ENCODE data around the gene CNNM1. TPM values are rescaled to one million over a fixed set of nuclear protein-coding genes. Genes with fewer than 3 reads are reported as not detected.

CNNM1 gene
- total RNA-seq, 1 donor from 2014 or later, result 0.56 TPM

- H3K4me1 Mint-ChIP-seq, result no peaks in the 10 kb centered on the region
- Histone ChIP-seq H3K9me3 (ENCODE audit: low read depth) (no peaks in the 10 kb centered on the region), H3F3A (ENCODE audit: low read depth) (no peaks in the 10 kb centered on the region), H2AFZ (replicated peaks) (no peak overlapping the region), H3K27me3 (peaks cover 10% of the 10 kb centered on the region), H3K4me2 (no peak overlapping the region), H3K27ac (no peak overlapping the region), H3K79me2 (ENCODE audit: low read depth) (no peaks in the 10 kb centered on the region), H3K9ac (no peak overlapping the region), H4K20me1 (ENCODE audit: low read depth) (no peaks in the 10 kb centered on the region), H3K4me1 (no peaks in the 10 kb centered on the region), H3K4me3 (no peak overlapping the region), H3K36me3 (no peaks in the 10 kb centered on the region)
- H3K36me3 Mint-ChIP-seq, result peaks cover 3% of the 10 kb centered on the region
- H3K27me3 Mint-ChIP-seq (ENCODE audit: insufficient read depth, low read depth), result peaks cover 4% of the 10 kb centered on the region
- no peak overlapping the region for H3K4me3 Mint-ChIP-seq
- H3K27ac Mint-ChIP-seq, result no peak overlapping the region
- no peak for TF ChIP-seq EZH2 (IDR thresholded peaks at IDR 0.05)
- no peak for TF ChIP-seq CTCF (IDR thresholded peaks at IDR 0.05)
- TF ChIP-seq EZH2phosphoT487 (IDR thresholded peaks at IDR 0.05), result no peak
- H3K9me3 Mint-ChIP-seq, result no peaks in the 10 kb centered on the region
- no peak for DNase-seq (ENCODE audit: low spot score)
Observed at GRCh38 chr10:99394761-99395386, 65.7 kb downstream of the CNNM1 start.

- Histone ChIP-seq H3K4me1 (no peaks in the 10 kb centered on the region), H3F3A (ENCODE audit: low read depth) (no peaks in the 10 kb centered on the region), H3K9ac (no peak overlapping the region), H3K27ac (no peak overlapping the region), H3K79me2 (ENCODE audit: low read depth) (no peaks in the 10 kb centered on the region), H2AFZ (replicated peaks) (no peak overlapping the region), H3K27me3 (peaks cover 10% of the 10 kb centered on the region), H3K4me2 (no peak overlapping the region), H4K20me1 (ENCODE audit: low read depth) (no peaks in the 10 kb centered on the region), H3K4me3 (no peak overlapping the region), H3K9me3 (ENCODE audit: low read depth) (no peaks in the 10 kb centered on the region), H3K36me3 (no peaks in the 10 kb centered on the region)
- no peak for DNase-seq (ENCODE audit: low spot score)
- TF ChIP-seq CTCF (IDR thresholded peaks at IDR 0.05), result no peak
- TF ChIP-seq EZH2phosphoT487 (IDR thresholded peaks at IDR 0.05), result no peak
- TF ChIP-seq EZH2 (IDR thresholded peaks at IDR 0.05), result no peak
- peaks cover 3% of the 10 kb centered on the region for H3K36me3 Mint-ChIP-seq
- H3K4me3 Mint-ChIP-seq, result no peak overlapping the region
- H3K4me1 Mint-ChIP-seq, result no peaks in the 10 kb centered on the region
- no peaks in the 10 kb centered on the region for H3K9me3 Mint-ChIP-seq
- H3K27me3 Mint-ChIP-seq (ENCODE audit: insufficient read depth, low read depth), result peaks cover 4% of the 10 kb centered on the region
- H3K27ac Mint-ChIP-seq, result no peak overlapping the region
Observed at GRCh38 chr10:99395750-99396445, 66.7 kb downstream of the CNNM1 start.

GRCh38 chr10:99396471-99396870 is 67.3 kb downstream of the CNNM1 start:
- Histone ChIP-seq H3K4me3 (no peak overlapping the region), H3K9ac (no peak overlapping the region), H3K79me2 (ENCODE audit: low read depth) (no peaks in the 10 kb centered on the region), H3K4me2 (no peak overlapping the region), H3K27me3 (peaks cover 10% of the 10 kb centered on the region), H3K9me3 (ENCODE audit: low read depth) (no peaks in the 10 kb centered on the region), H2AFZ (replicated peaks) (no peak overlapping the region), H3F3A (ENCODE audit: low read depth) (no peaks in the 10 kb centered on the region), H3K36me3 (no peaks in the 10 kb centered on the region), H3K4me1 (no peaks in the 10 kb centered on the region), H3K27ac (no peak overlapping the region), H4K20me1 (ENCODE audit: low read depth) (no peaks in the 10 kb centered on the region)
- no peak for DNase-seq (ENCODE audit: low spot score)
- H3K9me3 Mint-ChIP-seq, result no peaks in the 10 kb centered on the region
- H3K27me3 Mint-ChIP-seq (ENCODE audit: insufficient read depth, low read depth), result peaks cover 1% of the 10 kb centered on the region
- H3K36me3 Mint-ChIP-seq, result peaks cover 3% of the 10 kb centered on the region
- no peak overlapping the region for H3K27ac Mint-ChIP-seq
- no peaks in the 10 kb centered on the region for H3K4me1 Mint-ChIP-seq
- H3K4me3 Mint-ChIP-seq, result no peak overlapping the region
- no peak for TF ChIP-seq EZH2 (IDR thresholded peaks at IDR 0.05)
- no peak for TF ChIP-seq CTCF (IDR thresholded peaks at IDR 0.05)
- TF ChIP-seq EZH2phosphoT487 (IDR thresholded peaks at IDR 0.05), result no peak

Data from neural progenitor cell (in vitro differentiated cells).